Stimulated activated CD8-positive, alpha-beta memory T cell treated with anti-CD3 and anti-CD28 coated beads, Interleukin-12 subunit alpha, Interleukin-12 subunit beta, amount 100 ng/mL, for 24 hours (primary cell): Measurements from ENCODE around the gene YPEL2.

ENCODE experiments used
- DNase-seq: peaks from one replicate; pipeline ENCODE4 v3.0.0-alpha.2; 2020; ENCODE audit errors: extremely low read depth

Gene YPEL2

GRCh38 chr17:59357219-59357697, 25.8 kb downstream of the YPEL2 start:
- DNase-seq = no peak

GRCh38 chr17:59357929-59358328, 26.5 kb downstream of the YPEL2 start:
- no peak for DNase-seq

- no peak for DNase-seq
These were observed 29.9 kb downstream of the YPEL2 start for GRCh38 chr17:59361386-59361785.

- DNase-seq = no peak
These were observed 30.7 kb downstream of the YPEL2 start for GRCh38 chr17:59361916-59362810.

- no peak for DNase-seq
These were observed 31.4 kb downstream of the YPEL2 start for GRCh38 chr17:59362811-59363205.

DNA sequence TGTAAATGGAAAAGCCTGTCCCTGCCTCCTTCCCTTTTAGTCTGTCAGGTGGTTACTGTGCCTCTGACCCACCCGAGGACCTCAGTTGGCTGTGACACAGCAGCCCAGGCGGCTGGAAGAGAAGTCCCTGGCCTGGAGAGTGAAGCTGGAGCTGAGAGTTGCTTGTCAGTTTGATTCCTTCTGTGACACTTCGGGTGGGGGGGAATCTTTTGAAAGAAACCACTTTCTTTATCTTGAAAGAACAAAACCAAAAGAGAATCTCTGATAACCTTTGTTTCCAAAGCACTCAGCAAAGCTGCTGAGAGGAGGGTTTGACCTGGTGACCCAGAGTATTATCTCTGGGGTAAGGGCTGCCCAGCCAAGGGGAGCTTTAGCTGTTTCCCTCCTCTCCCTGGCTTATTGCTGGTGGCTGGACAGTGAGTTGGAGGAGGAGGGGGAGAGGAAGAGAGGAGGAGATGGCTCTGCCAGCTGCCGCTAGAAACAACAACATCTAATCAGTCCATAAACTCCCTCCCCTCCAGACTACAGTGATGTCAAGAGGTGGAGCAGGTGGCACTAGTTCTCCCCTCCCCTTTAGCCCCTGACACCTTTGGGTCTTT, 34.0 kb downstream of the YPEL2 start:
- no peak for DNase-seq

DNA sequence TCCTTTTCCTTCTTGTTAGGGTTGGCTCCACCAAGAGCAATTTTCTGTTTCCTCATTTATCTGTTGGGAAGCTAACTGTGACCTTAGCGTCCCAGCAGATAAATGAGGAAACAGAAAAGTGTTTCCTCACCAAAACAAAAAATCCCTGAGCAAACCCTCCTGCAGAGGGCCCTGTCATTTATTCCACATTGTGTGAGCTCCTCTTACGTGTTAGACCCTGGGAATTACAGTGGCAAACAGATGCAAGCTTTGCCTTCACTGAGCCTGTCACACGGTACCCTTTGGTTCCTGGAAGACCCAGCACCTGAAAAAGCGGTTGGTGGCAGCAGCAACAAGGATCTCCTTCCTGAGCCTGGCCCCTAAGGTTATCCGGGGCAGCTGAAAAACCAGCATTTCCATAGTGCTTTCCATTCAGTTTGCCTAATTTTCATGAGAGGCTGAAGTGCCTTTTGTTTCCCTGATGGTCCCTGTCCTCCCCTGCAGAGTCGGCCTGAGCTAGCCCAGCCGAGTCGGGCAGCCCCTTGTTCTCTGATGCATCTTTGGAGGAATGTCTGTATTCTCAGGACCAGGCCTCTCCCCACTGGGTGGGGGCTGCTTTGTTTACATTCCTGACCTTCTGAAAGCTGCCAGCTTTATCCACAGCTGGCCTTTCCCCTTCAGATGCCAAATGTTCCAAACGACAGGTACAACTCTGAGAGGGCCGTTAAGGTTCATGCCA, 34.7 kb downstream of the YPEL2 start:
- no peak for DNase-seq

DNA sequence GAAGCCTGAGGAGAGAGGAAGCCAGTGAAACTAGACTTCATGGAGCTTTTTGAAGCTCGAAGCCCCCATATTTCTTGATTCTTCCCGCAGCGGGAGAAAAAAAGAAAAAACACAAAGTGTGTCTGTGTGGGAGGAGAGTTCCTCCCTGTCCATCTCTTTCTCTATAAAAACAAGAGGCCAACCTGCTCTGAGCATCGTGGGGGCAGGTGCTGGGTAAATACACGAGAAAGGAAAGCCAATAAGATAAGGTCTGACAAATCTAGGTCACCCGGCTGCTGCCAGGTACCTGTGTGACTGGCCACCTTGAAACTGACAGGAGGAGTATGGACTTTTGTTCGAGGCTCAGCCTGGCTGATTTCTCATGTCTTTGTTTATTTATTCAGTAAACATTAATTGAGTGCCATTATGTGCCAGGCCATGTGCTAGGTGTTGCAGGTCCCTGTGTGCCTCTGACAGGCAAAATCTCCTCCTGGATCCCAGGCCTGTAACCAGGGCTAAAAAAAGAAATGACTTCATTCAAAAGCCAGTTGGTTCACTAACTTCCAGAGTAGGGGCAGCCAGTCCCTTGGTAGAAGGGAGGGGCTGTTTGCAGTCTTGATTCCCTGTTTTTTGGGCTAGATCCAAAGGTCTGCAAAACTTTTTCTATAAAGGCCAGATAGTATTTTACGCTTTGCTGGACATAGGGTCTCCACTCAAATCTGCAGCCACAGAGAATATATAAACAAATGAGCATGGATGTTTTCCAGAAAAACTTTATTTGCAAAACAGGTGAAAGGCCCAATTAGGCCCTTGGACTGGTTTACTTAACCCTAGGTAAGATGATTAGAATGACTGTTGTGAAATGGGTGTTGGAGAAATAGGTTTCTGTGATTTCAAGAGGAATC, 35.6 kb downstream of the YPEL2 start:
- DNase-seq = no peak

DNA sequence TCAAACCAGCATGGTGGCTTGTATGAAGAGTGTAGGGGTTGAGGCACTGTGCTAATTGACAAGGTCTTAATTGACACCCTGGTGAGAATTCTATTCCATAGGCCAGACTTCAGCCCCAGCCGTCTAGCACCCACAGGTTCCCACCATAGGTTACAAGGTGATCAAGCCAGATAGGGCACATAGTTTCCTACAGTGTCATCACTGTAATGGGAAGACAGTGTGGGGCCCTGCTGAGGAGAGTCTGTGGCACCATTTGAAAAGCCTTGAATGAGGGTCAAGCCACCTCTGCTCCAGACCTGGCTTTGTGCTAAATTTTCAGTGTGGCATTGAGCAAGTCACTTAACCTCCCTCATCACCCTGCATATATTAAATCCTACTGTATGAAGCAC, 36.2 kb downstream of the YPEL2 start:
- DNase-seq = no peak

DNA sequence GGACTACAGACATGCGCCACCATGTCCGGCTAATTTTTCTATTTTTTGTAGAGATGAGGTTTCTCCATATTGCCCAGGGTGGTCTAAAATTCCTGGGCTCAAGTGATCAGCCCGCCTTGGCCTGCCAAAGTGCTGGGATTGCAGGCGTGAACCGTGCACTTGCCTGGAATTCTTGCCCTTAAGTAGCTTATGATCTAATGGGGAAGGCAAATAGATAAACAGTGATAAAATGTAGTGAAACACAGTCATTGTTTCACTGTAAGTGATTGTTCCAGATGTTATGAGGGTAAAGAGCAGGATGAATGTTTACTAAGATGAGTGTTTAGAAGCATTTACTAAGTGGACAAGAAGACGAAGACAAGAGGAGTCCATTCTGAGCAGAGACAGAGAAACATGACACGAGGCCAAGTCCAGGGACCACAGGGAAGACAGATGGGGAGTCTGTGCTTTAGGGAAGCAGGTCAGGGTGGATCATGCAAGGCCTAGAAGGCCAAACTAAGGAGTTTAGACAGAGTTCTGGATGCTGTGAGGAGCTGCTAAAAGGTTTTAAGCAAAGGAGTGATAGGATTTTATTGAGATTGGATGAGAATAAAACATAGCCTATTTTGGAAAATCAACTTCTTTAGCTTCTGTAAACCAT, 36.9 kb downstream of the YPEL2 start:
- no peak for DNase-seq

GRCh38 chr17:59369031-59369975, 37.8 kb downstream of the YPEL2 start:
- no peak for DNase-seq

DNA sequence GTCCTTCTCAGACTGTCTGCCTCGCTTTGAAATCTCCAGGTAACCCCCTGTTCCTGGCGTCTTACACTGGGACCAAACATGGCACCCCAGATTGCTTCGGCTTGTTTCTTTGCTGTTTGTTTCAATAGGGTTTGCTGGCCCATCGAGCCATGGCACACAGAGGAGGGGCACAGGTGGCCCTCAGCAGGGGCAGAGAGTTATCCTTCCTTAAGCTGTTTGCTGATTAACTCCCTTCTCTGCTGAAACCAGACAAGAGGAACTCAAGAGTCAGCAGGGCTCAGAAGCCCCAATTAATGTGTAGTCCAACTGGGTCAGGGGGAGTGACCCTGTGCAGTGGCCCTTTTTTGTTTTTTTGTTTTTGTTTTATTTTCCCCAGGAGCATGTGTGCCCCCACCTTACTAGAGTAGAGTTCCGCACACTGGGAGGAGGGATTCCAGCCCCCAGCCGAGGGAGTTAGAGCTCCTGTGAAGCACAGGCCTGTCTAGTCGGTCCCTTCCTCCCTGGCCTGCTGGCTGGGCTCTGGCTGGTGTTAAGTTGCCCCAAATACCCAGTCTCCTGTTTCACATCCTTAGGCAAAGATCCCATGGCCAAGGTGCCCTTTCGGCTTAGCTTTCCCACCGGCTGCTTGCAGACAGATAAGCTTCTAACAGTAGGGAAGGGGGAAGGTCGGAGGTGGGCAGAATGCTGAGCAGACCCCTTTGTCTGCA, 39.3 kb downstream of the YPEL2 start:
- no peak for DNase-seq

DNA sequence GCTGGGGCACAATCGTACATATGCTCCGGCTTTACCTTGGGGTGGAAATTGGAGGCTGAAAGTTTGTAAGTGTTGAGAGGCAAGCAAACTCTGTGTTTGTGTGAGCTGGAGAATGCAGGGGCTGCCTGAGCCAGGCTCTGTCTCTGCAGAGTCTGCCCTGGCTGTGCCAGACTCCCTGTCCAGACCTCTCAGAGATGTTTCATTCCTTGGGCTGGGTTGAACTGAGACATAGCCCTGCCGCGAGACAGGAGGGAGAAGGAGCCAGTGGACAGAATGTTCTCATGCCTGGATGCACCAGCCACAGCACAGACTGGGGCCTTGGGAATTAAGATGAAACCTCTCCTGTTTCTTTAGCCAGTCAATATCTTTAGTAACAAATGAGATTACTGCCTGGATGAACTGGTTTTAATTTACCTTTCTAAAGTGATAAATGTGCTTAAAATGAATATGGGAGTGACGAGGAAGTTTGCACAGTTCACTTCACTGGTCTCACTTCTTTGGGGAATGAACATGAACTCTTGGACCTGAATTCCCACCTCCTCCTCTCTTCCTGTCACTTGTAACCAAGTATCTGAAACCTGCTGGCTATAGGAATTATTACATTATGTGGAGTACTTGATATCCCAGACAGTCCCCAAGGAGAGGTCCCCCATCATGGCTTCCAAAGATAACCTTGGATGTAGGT, 40.1 kb downstream of the YPEL2 start:
- DNase-seq = no peak

DNA sequence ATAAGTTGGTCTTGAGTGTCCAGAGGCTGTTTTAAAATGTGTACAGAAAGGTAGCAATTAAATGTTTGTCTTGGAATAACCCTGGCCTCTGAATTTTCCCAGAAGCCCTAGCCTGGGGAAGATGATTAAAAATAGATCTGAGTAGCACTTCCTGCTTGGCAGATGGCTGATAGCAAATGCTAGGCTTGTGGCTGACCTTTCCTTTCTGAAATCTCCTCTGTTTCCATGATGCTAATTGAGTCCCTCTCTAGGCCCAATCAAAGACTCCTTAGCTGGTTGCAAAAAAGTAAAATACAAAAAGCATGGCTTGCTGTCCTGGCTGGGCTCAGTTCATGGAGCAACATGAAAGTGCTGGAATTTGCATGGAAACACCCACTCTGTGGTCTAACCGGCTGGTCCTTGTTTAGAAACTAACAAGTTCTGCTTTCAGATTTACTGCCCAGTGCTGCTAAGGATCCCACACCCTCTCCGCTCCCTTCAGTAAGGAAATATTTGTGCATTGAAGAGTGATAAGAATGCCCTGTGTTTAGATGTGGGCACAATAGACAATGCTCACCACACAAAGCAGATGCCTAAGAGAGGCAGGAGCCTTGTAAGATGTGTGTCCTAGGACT, 40.8 kb downstream of the YPEL2 start:
- no peak for DNase-seq

- DNase-seq = no peak
These were observed 42.5 kb downstream of the YPEL2 start for GRCh38 chr17:59373882-59374495.

- no peak for DNase-seq
These were observed 43.2 kb downstream of the YPEL2 start for GRCh38 chr17:59374612-59375011.

- no peak for DNase-seq
These were observed 44.4 kb downstream of the YPEL2 start for GRCh38 chr17:59375857-59376256.

GRCh38 chr17:59376506-59376905, 45.1 kb downstream of the YPEL2 start:
- no peak for DNase-seq
